ENCODE data around the gene GPR173.

Gene GPR173

GRCh38 chrX:53122013-53122412 is 73.4 kb downstream of the GPR173 start:
- H3K4me2 ChIP-seq (ENCODE audit: insufficient read depth, low read length) = no peak overlapping the region
- H3K9me3 ChIP-seq (ENCODE audit: insufficient read depth, low read length, severe bottlenecking) = no peaks in the 10 kb centered on the region
- no peak overlapping the region for H3K4me3 ChIP-seq (ENCODE audit: low read depth in 1 of 2, low read length in 2 of 2)
- H3K79me2 ChIP-seq (ENCODE audit: insufficient read depth, low read length) = peaks cover 29% of the 10 kb centered on the region
- no peak overlapping the region for H3K9ac ChIP-seq (ENCODE audit: low read depth, low read length)
- TF ChIP-seq EZH2 (IDR thresholded peaks at IDR 0.05; ENCODE audit: borderline replicate concordance, low read depth, low read length, severe bottlenecking) = no peak
- no peak for TF ChIP-seq CTCF (IDR thresholded peaks at IDR 0.05; ENCODE audit: borderline replicate concordance, extremely low read depth, low read length, poor library complexity, severe bottlenecking)
- H3K4me1 ChIP-seq (ENCODE audit: insufficient read depth, low read length) = no peaks in the 10 kb centered on the region
- H3K27me3 ChIP-seq (ENCODE audit: insufficient read depth, low read length, poor library complexity) = no peaks in the 10 kb centered on the region
- no peaks in the 10 kb centered on the region for H3K36me3 ChIP-seq (ENCODE audit: insufficient read depth, low read length)
- ATAC-seq (ENCODE audit: insufficient read depth, low read depth) (no peak), DNase-seq (no peak)
- no peak overlapping the region for H3K27ac ChIP-seq (ENCODE audit: low read length)
- no peaks in the 10 kb centered on the region for H4K20me1 ChIP-seq (ENCODE audit: insufficient read depth, low read length)
- H2AFZ ChIP-seq (ENCODE audit: low read depth, low read length) = no peak overlapping the region

- DNase-seq = no peak
- Histone ChIP-seq H2AFZ (ENCODE audit: low read depth, low read length) (no peak overlapping the region), H3K79me2 (ENCODE audit: insufficient read depth, low read length) (peaks cover 28% of the 10 kb centered on the region), H3K27ac (ENCODE audit: low read length) (no peak overlapping the region), H3K27me3 (ENCODE audit: insufficient read depth, low read length, poor library complexity) (no peaks in the 10 kb centered on the region), H3K4me1 (ENCODE audit: insufficient read depth, low read length) (no peaks in the 10 kb centered on the region), H3K36me3 (ENCODE audit: insufficient read depth, low read length) (no peaks in the 10 kb centered on the region), H3K9me3 (ENCODE audit: insufficient read depth, low read length, severe bottlenecking) (no peaks in the 10 kb centered on the region), H3K9ac (ENCODE audit: low read depth, low read length) (no peak overlapping the region), H3K4me3 (ENCODE audit: low read depth in 1 of 2, low read length in 2 of 2) (no peak overlapping the region), H4K20me1 (ENCODE audit: insufficient read depth, low read length) (no peaks in the 10 kb centered on the region), H3K4me2 (ENCODE audit: insufficient read depth, low read length) (no peak overlapping the region)
- TF ChIP-seq EZH2 (IDR thresholded peaks at IDR 0.05; ENCODE audit: borderline replicate concordance, low read depth, low read length, severe bottlenecking) (no peak), CTCF (IDR thresholded peaks at IDR 0.05; ENCODE audit: borderline replicate concordance, extremely low read depth, low read length, poor library complexity, severe bottlenecking) (no peak)
- no peak for ATAC-seq (ENCODE audit: insufficient read depth, low read depth)
Measured at GRCh38 chrX:53125506-53125905, 76.9 kb downstream of the GPR173 start.

DNA sequence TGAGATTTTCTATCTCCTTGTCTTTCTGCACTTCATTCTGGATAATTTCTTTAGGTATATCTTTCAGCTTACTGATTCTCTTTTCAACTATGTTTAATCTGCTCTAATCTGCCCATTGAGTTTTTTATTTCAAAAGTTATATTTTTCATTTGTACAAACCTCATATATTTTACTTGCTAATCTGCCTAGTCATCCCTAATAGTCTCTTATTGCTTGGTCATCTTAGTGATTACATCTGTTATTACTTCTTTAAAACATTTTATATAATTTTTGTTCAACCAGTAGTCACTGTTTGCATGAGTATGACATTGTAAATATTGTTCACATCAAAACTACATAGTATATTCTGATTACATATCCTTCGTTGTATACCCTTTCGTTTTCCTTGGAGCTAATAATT is 77.8 kb downstream of the GPR173 start:
- H3K9me3 ChIP-seq (ENCODE audit: insufficient read depth, low read length, severe bottlenecking) = no peaks in the 10 kb centered on the region
- no peak overlapping the region for H3K4me2 ChIP-seq (ENCODE audit: insufficient read depth, low read length)
- H3K9ac ChIP-seq (ENCODE audit: low read depth, low read length) = no peak overlapping the region
- no peaks in the 10 kb centered on the region for H3K4me1 ChIP-seq (ENCODE audit: insufficient read depth, low read length)
- H3K4me3 ChIP-seq (ENCODE audit: low read depth in 1 of 2, low read length in 2 of 2) = no peak overlapping the region
- peaks cover 6% of the 10 kb centered on the region; the same call in 1 of the 2 replicates for H3K36me3 ChIP-seq (ENCODE audit: insufficient read depth, low read length)
- ATAC-seq (ENCODE audit: insufficient read depth, low read depth) (no peak), DNase-seq (no peak)
- no peak overlapping the region for H2AFZ ChIP-seq (ENCODE audit: low read depth, low read length)
- no peak for TF ChIP-seq EZH2 (IDR thresholded peaks at IDR 0.05; ENCODE audit: borderline replicate concordance, low read depth, low read length, severe bottlenecking)
- TF ChIP-seq CTCF (IDR thresholded peaks at IDR 0.05; ENCODE audit: borderline replicate concordance, extremely low read depth, low read length, poor library complexity, severe bottlenecking) = no peak
- no peak overlapping the region for H3K27ac ChIP-seq (ENCODE audit: low read length)
- no peaks in the 10 kb centered on the region for H3K27me3 ChIP-seq (ENCODE audit: insufficient read depth, low read length, poor library complexity)
- no peaks in the 10 kb centered on the region for H4K20me1 ChIP-seq (ENCODE audit: insufficient read depth, low read length)
- peaks cover 28% of the 10 kb centered on the region for H3K79me2 ChIP-seq (ENCODE audit: insufficient read depth, low read length)

Measured in DND-41 (cell line).